Measurements from ENCODE around the gene ASB13.

- TF ChIP-seq CTCF (IDR thresholded peaks at IDR 0.05; ENCODE audit: low read length) = no peak
- no peak for TF ChIP-seq EZH2phosphoT487 (IDR thresholded peaks at IDR 0.05; ENCODE audit: low read length)
- TF ChIP-seq EZH2 (optimal IDR thresholded peaks at IDR 0.05; ENCODE audit: low read depth, low read length) = no peak
Measured at GRCh38 chr10:5652746-5653145, 13.6 kb downstream of the ASB13 start.
